Activated effector memory CD4-positive, alpha-beta T cell treated with anti-CD3 and anti-CD28 coated beads, Interleukin-2, amount 50 U/mL, for 16 hours (primary cell): ENCODE results near the gene LRMDA.
"Not testable (repeated sequence)": the region's sequence is repeated elsewhere in the genome, so short reads cannot be mapped to it uniquely, and the experiment has no call there.

ENCODE experiments used
- DNase-seq: peaks from one replicate; pipeline ENCODE4 v3.0.0-alpha.2; 2020

The LRMDA gene

GRCh38 chr10:76038696-76039095 is 607.3 kb downstream of the LRMDA start:
- no peak for DNase-seq

- no peak for DNase-seq
Observed at GRCh38 chr10:76040107-76040829, 608.8 kb downstream of the LRMDA start.

GRCh38 chr10:76040830-76041220 is 609.4 kb downstream of the LRMDA start:
- DNase-seq = no peak

- no peak for DNase-seq
Observed at GRCh38 chr10:76041551-76041950, 610.1 kb downstream of the LRMDA start.

- DNase-seq = no peak
Observed at GRCh38 chr10:76043261-76043660, 611.8 kb downstream of the LRMDA start.

GRCh38 chr10:76044751-76045150 is 613.3 kb downstream of the LRMDA start:
- no peak for DNase-seq

GRCh38 chr10:76045174-76045573 is 613.8 kb downstream of the LRMDA start:
- no peak for DNase-seq

GRCh38 chr10:76047521-76047920 is 616.1 kb downstream of the LRMDA start:
- DNase-seq = no peak

- no peak for DNase-seq
Observed at GRCh38 chr10:76049581-76050290, 618.3 kb downstream of the LRMDA start.

GRCh38 chr10:76050291-76050625 is 618.8 kb downstream of the LRMDA start:
- no peak for DNase-seq

- DNase-seq = no peak
Observed at GRCh38 chr10:76051007-76051936, 619.8 kb downstream of the LRMDA start.

- no peak for DNase-seq
Observed at GRCh38 chr10:76052682-76053503, 621.5 kb downstream of the LRMDA start.

GRCh38 chr10:76055466-76055865 is 624.0 kb downstream of the LRMDA start:
- DNase-seq = no peak

GRCh38 chr10:76055963-76056362 is 624.5 kb downstream of the LRMDA start:
- DNase-seq = no peak

GRCh38 chr10:76060993-76061392 is 629.6 kb downstream of the LRMDA start:
- not testable (repeated sequence) for DNase-seq

GRCh38 chr10:76066457-76066856 is 635.0 kb downstream of the LRMDA start:
- no peak for DNase-seq

- DNase-seq = no peak
Observed at GRCh38 chr10:76067447-76067846, 636.0 kb downstream of the LRMDA start.

- DNase-seq = no peak
Observed at GRCh38 chr10:76068856-76069255, 637.4 kb downstream of the LRMDA start.

GRCh38 chr10:76070916-76071315 is 639.5 kb downstream of the LRMDA start:
- no peak for DNase-seq

- no peak for DNase-seq
Observed at GRCh38 chr10:76071653-76072365, 640.4 kb downstream of the LRMDA start.

GRCh38 chr10:76072384-76072783 is 641.0 kb downstream of the LRMDA start:
- no peak for DNase-seq

GRCh38 chr10:76073524-76073923 is 642.1 kb downstream of the LRMDA start:
- DNase-seq = no peak
